ENCODE measurements around the gene GADL1.

The GADL1 gene

DNA sequence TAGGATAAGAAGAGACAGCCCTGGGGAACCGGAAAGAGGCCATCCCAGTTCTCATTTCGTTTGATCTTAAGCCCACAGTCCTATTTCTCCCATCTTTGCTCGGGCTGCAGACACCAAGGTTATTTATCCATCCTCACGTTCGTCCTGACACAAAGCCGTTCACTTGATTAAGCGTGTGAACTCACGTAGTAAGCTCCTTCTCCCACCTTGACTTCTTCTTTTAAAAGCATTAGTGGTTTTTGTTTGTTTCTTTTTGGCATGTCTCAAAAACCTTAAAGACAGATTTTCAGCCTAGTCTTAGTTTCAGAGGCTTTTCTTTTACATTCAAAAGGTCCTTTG, 217.1 kb downstream of the GADL1 start:
- no peak for DNase-seq

DNA sequence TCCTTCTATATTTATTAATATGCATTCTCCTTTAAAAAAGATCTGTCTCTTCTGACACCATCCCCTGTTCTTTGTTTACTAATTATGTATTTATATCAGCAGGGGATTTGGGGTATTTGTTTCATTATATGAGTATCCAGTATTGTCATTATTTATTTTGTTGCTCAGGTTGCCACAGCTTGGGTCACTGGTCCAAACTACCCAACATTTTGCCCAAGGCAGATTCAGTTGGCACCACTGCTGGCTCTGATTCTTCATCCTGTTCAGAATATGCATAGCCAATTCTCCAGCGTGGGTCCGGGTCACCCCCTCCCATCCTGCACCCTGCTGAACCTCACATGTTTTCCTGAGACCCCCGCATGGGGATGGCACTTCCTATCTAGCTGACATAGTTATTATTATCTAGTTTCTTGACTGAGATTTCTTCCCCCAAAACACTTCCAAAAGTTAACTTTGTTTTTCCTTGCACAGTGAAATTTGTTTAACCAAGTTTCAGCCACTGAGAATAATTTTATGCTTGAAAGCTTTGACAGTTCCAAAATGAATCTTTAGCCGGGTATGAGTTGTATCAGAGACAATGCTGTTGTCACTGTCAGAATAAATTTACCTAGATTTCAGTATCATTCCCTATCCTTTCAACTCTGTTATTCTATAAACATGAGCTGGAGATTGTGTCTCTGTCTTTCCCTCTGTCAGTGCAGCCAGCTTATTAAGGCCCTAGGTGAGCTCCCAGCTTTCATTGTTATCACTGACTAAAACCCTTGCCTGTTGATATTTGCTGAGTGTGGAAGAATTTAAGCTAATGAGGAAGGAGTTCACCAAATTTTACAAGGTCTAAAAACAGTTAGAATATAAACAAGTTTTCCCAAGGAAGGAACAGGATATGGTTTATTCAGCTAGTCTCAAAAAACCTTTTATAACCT, 217.8 kb downstream of the GADL1 start:
- DNase-seq = no peak
